SK-N-SH treated with all-trans-retinoic acid at 6 μM for 48 hours (cell line): Measurements from ENCODE around the gene L1CAM.

Source experiments
- ARNTL ChIP-seq: fragments of 450-650 bp; formaldehyde crosslinking; IDR thresholded peaks from 2 replicates; pipeline ENCODE4 v1.5.0; 2020; ENCODE audit warnings: low read depth, mild to moderate bottlenecking, moderate library complexity, borderline replicate concordance
- ESRRG ChIP-seq: fragments of 250-450 bp; sonication (Bioruptor Pico); IDR thresholded peaks from 2 replicates; pipeline ENCODE4 v1.6.1; 2021; ENCODE audit warnings: mild to moderate bottlenecking
- ISL1 ChIP-seq: fragments of 250-450 bp; sonication (Bioruptor Pico); IDR thresholded peaks from 2 replicates; pipeline ENCODE4 v2.1.2; 2022; ENCODE audit warnings: mild to moderate bottlenecking, moderate library complexity
- OSR1 ChIP-seq: fragments of 250-450 bp; sonication (Bioruptor Pico); IDR thresholded peaks from 2 replicates; pipeline ENCODE4 v1.8.0; 2022; ENCODE audit warnings: moderate library complexity, mild to moderate bottlenecking, inconsistent platforms
- PATZ1 ChIP-seq: fragments of 250-450 bp; sonication (Bioruptor Pico); IDR thresholded peaks from 2 replicates; pipeline ENCODE4 v1.8.0; 2020; ENCODE audit warnings: mild to moderate bottlenecking, moderate library complexity, borderline replicate concordance
- POU6F1 ChIP-seq: fragments of 250-450 bp; sonication (Bioruptor Pico); IDR thresholded peaks from 2 replicates; pipeline ENCODE4 v1.8.0; 2021; ENCODE audit warnings: low read depth, mild to moderate bottlenecking, moderate library complexity, borderline replicate concordance
- PPARA ChIP-seq: fragments of 250-450 bp; sonication (Bioruptor Pico); IDR thresholded peaks from 2 replicates; pipeline ENCODE4 v1.5.0; 2020; ENCODE audit warnings: mild to moderate bottlenecking, borderline replicate concordance
- RARB ChIP-seq: fragments of 250-450 bp; sonication (Bioruptor Pico); IDR thresholded peaks from 2 replicates; pipeline ENCODE4 v1.8.0; 2021; ENCODE audit warnings: mild to moderate bottlenecking, moderate library complexity
- TCF4 ChIP-seq: fragments of 250-450 bp; sonication (Bioruptor Pico); IDR thresholded peaks from 2 replicates; pipeline ENCODE4 v1.8.0; 2021; ENCODE audit warnings: mild to moderate bottlenecking, moderate library complexity, borderline replicate concordance
- TOX ChIP-seq: fragments of 250-450 bp; sonication (Bioruptor Pico); IDR thresholded peaks from 2 replicates; pipeline ENCODE4 v1.8.0; 2021; ENCODE audit warnings: mild to moderate bottlenecking, moderate library complexity, borderline replicate concordance
- ZC3H10 ChIP-seq: fragments of 250-450 bp; sonication (Bioruptor Pico); IDR thresholded peaks from 2 replicates; pipeline ENCODE4 v1.5.1; 2021; ENCODE audit warnings: mild to moderate bottlenecking, moderate library complexity
- ZFP3 ChIP-seq: fragments of 250-450 bp; sonication (Bioruptor Pico); IDR thresholded peaks from 2 replicates; pipeline ENCODE4 v1.5.0; 2020; ENCODE audit warnings: mild to moderate bottlenecking, moderate library complexity
- ZFP30 ChIP-seq: fragments of 450-650 bp; formaldehyde crosslinking; IDR thresholded peaks from 2 replicates; pipeline ENCODE4 v1.5.0; 2022; ENCODE audit warnings: mild to moderate bottlenecking, moderate library complexity
- TF ChIP-seq, protein P1 (sequence below): fragments of 250-450 bp; sonication (Bioruptor Pico); IDR thresholded peaks from 2 replicates; pipeline ENCODE4 v1.5.1; 2021; ENCODE audit warnings: mild to moderate bottlenecking, moderate library complexity

DNA sequence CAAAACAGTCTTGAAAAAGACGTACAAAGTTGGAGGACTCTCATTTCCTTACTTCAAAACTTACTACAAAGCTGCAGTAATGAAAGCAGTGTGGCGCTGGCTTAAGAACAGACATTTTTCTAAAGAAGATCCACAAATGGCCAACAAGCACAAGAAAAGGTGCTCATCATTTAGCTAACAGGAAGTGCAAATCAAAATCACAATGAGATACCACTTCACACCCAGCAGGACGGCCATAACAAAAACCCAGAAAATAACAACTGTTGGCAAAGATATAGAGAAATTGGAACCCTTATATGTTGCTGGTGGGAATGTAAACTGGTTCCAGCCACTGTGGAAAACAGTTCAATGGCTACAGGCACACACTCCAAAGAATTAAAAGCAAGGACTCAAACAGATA, 59.0 kb downstream of the L1CAM start:
- TF ChIP-seq PATZ1 = no peak
- TF ChIP-seq TOX = no peak
- no peak for TF ChIP-seq POU6F1 (CRISPR knock-in tag)
- TF ChIP-seq RARB (CRISPR knock-in tag) = no peak
- TF ChIP-seq OSR1 (CRISPR knock-in tag) = no peak
- no peak for TF ChIP-seq ZFP3 (CRISPR knock-in tag)
- no peak for TF ChIP-seq PPARA
- TF ChIP-seq, protein P1, sequence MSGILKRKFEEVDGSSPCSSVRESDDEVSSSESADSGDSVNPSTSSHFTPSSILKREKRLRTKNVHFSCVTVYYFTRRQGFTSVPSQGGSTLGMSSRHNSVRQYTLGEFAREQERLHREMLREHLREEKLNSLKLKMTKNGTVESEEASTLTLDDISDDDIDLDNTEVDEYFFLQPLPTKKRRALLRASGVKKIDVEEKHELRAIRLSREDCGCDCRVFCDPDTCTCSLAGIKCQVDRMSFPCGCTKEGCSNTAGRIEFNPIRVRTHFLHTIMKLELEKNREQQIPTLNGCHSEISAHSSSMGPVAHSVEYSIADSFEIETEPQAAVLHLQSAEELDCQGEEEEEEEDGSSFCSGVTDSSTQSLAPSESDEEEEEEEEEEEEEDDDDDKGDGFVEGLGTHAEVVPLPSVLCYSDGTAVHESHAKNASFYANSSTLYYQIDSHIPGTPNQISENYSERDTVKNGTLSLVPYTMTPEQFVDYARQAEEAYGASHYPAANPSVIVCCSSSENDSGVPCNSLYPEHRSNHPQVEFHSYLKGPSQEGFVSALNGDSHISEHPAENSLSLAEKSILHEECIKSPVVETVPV = no peak
- no peak for TF ChIP-seq ARNTL
- TF ChIP-seq ISL1 = no peak
- TF ChIP-seq ZFP30 (CRISPR knock-in tag) = no peak
- TF ChIP-seq ZC3H10 (CRISPR knock-in tag) = no peak
- TF ChIP-seq TCF4 (CRISPR knock-in tag) = no peak
- TF ChIP-seq ESRRG (CRISPR knock-in tag) = no peak
